Measurements from ENCODE around the gene THADA.
"Not testable (repeated sequence)": the region's sequence is repeated elsewhere in the genome, so short reads cannot be mapped to it uniquely, and the experiment has no call there.

Gene THADA

DNA sequence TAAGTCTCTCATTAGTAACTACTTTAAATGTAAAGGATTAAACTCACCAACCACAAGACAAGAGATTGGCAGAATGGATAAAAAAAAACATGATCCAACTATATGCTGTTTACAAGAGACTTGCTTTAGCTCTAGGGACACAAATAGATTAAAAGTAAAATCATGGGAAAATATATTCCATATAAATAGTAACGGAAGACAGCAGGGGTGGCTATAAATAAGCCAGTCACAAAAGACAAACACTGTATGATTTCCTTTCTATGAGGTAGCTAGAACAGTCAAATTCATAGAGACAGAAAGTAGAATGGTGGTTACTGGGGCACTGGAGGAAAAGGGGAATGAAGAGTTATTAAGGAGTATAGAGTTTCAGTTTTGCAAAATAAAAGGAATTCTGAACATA lies 145.2 kb downstream of the THADA start:
- H3K9me3 ChIP-seq (ENCODE audit: control insufficient read depth, insufficient read depth, low read length) = no peaks in the 10 kb centered on the region
- H3K4me1 ChIP-seq (ENCODE audit: control insufficient read depth, low read length) = no peaks in the 10 kb centered on the region
- H3K79me2 ChIP-seq (ENCODE audit: control insufficient read depth, low read length) = no peaks in the 10 kb centered on the region
- H3F3A ChIP-seq (ENCODE audit: control insufficient read depth, insufficient read depth) = no peaks in the 10 kb centered on the region
- TF ChIP-seq, protein P1, sequence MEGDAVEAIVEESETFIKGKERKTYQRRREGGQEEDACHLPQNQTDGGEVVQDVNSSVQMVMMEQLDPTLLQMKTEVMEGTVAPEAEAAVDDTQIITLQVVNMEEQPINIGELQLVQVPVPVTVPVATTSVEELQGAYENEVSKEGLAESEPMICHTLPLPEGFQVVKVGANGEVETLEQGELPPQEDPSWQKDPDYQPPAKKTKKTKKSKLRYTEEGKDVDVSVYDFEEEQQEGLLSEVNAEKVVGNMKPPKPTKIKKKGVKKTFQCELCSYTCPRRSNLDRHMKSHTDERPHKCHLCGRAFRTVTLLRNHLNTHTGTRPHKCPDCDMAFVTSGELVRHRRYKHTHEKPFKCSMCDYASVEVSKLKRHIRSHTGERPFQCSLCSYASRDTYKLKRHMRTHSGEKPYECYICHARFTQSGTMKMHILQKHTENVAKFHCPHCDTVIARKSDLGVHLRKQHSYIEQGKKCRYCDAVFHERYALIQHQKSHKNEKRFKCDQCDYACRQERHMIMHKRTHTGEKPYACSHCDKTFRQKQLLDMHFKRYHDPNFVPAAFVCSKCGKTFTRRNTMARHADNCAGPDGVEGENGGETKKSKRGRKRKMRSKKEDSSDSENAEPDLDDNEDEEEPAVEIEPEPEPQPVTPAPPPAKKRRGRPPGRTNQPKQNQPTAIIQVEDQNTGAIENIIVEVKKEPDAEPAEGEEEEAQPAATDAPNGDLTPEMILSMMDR (IDR thresholded peaks at IDR 0.05; ENCODE audit: low read depth, low read length, poor library complexity, severe bottlenecking) = no peak
- no peak for TF ChIP-seq EZH2phosphoT487 (IDR thresholded peaks at IDR 0.05; ENCODE audit: borderline replicate concordance, low read length)
- no peak overlapping the region for H3K4me3 ChIP-seq (ENCODE audit: low read length)
- no peaks in the 10 kb centered on the region for H4K20me1 ChIP-seq (ENCODE audit: control insufficient read depth, insufficient read depth, low read depth, low read length)
- no peak overlapping the region for H3K4me2 ChIP-seq (ENCODE audit: low read length)
- no peak overlapping the region for H3K27ac ChIP-seq (ENCODE audit: low read depth, low read length)
- H3K27me3 ChIP-seq (ENCODE audit: control insufficient read depth, low read length) = no peaks in the 10 kb centered on the region
- peaks cover 3% of the 10 kb centered on the region; the same call in 1 of the 2 replicates for H3K36me3 ChIP-seq (ENCODE audit: control insufficient read depth, low read length)
- no peaks in the 10 kb centered on the region for H3K9me2 ChIP-seq (replicated peaks; ENCODE audit: control insufficient read depth, low read length)

- H3K9me3 ChIP-seq (ENCODE audit: control insufficient read depth, insufficient read depth, low read length) = no peaks in the 10 kb centered on the region
- no peaks in the 10 kb centered on the region for H3K9me2 ChIP-seq (replicated peaks; ENCODE audit: control insufficient read depth, low read length)
- no peaks in the 10 kb centered on the region for H4K20me1 ChIP-seq (ENCODE audit: control insufficient read depth, insufficient read depth, low read depth, low read length)
- H3K36me3 ChIP-seq (ENCODE audit: control insufficient read depth, low read length) = peaks cover 3% of the 10 kb centered on the region; the same call in 1 of the 2 replicates
- TF ChIP-seq EZH2phosphoT487 (IDR thresholded peaks at IDR 0.05; ENCODE audit: borderline replicate concordance, low read length) = no peak
- TF ChIP-seq, protein P1 (IDR thresholded peaks at IDR 0.05; ENCODE audit: low read depth, low read length, poor library complexity, severe bottlenecking) = no peak
- H3K4me1 ChIP-seq (ENCODE audit: control insufficient read depth, low read length) = no peaks in the 10 kb centered on the region
- no peak overlapping the region for H3K4me3 ChIP-seq (ENCODE audit: low read length)
- no peaks in the 10 kb centered on the region for H3K27me3 ChIP-seq (ENCODE audit: control insufficient read depth, low read length)
- no peaks in the 10 kb centered on the region for H3F3A ChIP-seq (ENCODE audit: control insufficient read depth, insufficient read depth)
- no peaks in the 10 kb centered on the region for H3K79me2 ChIP-seq (ENCODE audit: control insufficient read depth, low read length)
- H3K4me2 ChIP-seq (ENCODE audit: low read length) = no peak overlapping the region
- no peak overlapping the region for H3K27ac ChIP-seq (ENCODE audit: low read depth, low read length)
Observed at GRCh38 chr2:43448822-43449110, 147.1 kb downstream of the THADA start.

DNA sequence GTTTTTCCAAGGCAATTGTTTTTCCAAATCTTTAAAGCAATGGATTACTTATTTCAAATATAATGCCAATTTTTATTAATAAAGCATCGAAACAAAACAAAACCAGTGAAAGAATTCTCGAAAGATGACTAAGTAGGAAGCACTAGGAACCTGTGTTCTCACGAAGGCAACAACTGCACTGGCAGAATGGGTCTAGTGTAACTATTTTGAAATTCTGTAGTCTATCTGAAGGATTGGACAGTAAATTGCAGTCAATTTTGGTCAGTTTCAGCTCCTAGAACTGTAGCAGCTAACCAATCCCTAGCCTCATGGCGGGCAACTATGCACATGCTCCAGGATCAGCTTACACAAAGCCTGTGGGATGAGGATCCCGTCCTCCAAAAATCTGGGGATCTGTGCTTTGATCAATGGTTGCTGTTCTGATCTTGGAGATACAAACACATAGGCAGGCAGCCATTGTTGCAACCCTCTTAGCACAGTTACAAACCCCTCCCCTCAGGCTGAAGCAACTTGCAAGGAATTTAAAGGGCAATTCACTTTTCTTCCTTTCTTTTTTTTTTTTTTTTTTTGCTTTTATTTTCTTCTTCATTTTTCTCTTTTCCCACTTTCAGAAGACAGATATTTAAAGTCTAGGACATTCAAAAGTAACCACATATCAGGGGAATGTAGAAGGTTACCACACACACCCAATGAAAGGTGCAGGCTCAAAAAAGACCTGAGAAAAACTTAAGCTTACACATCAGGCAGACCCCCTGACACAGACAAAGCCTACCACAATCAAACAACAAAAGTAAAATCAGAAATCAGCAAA lies 147.6 kb downstream of the THADA start:
- H4K20me1 ChIP-seq (ENCODE audit: control insufficient read depth, insufficient read depth, low read depth, low read length) = no peaks in the 10 kb centered on the region
- H3F3A ChIP-seq (ENCODE audit: control insufficient read depth, insufficient read depth) = no peaks in the 10 kb centered on the region
- H3K4me3 ChIP-seq (ENCODE audit: low read length) = no peak overlapping the region
- H3K4me1 ChIP-seq (ENCODE audit: control insufficient read depth, low read length) = no peaks in the 10 kb centered on the region
- no peak overlapping the region for H3K4me2 ChIP-seq (ENCODE audit: low read length)
- TF ChIP-seq, protein P1 (IDR thresholded peaks at IDR 0.05; ENCODE audit: low read depth, low read length, poor library complexity, severe bottlenecking) = no peak
- TF ChIP-seq EZH2phosphoT487 (IDR thresholded peaks at IDR 0.05; ENCODE audit: borderline replicate concordance, low read length) = no peak
- peaks cover 2% of the 10 kb centered on the region; the same call in 1 of the 2 replicates for H3K36me3 ChIP-seq (ENCODE audit: control insufficient read depth, low read length)
- H3K27ac ChIP-seq (ENCODE audit: low read depth, low read length) = no peak overlapping the region
- H3K79me2 ChIP-seq (ENCODE audit: control insufficient read depth, low read length) = no peaks in the 10 kb centered on the region
- no peaks in the 10 kb centered on the region for H3K9me2 ChIP-seq (replicated peaks; ENCODE audit: control insufficient read depth, low read length)
- no peaks in the 10 kb centered on the region for H3K27me3 ChIP-seq (ENCODE audit: control insufficient read depth, low read length)
- no peaks in the 10 kb centered on the region for H3K9me3 ChIP-seq (ENCODE audit: control insufficient read depth, insufficient read depth, low read length)

DNA sequence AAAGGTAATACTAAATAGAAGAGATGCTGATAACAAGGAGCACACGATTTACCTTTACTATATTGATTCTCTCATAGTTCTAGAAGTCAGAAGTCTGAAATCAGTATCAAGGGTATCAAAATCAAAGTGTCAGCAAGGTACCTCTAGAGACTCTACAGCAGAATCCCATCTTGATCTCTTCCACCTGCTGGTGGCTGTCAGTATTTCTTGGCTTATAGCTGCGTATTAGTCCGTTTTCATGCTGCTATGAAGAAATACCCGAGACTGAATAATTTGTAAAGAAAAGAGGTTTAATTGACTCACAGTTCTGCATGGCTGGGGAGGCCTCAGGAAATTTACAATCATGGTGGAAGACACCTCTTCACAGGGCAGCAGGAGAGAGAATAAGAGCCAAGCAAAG lies 149.1 kb downstream of the THADA start:
- not testable (repeated sequence) for H3K4me3 ChIP-seq (ENCODE audit: low read length); H3K36me3 ChIP-seq (ENCODE audit: control insufficient read depth, low read length); H3K9me3 ChIP-seq (ENCODE audit: control insufficient read depth, insufficient read depth, low read length); H3K27ac ChIP-seq (ENCODE audit: low read depth, low read length); H3K79me2 ChIP-seq (ENCODE audit: control insufficient read depth, low read length); H3K27me3 ChIP-seq (ENCODE audit: control insufficient read depth, low read length); H3F3A ChIP-seq (ENCODE audit: control insufficient read depth, insufficient read depth); H3K9me2 ChIP-seq (replicated peaks; ENCODE audit: control insufficient read depth, low read length); H3K4me1 ChIP-seq (ENCODE audit: control insufficient read depth, low read length); H3K4me2 ChIP-seq (ENCODE audit: low read length); H4K20me1 ChIP-seq (ENCODE audit: control insufficient read depth, insufficient read depth, low read depth, low read length)

Measured in DOHH2 (cell line).